OCI-LY7 (cell line): ENCODE results near the gene NCF4.

ENCODE experiments used
- CTCF ChIP-seq: fragments of 200-600 bp; sonication (generic); conservative IDR thresholded peaks from 2 replicates; pipeline ENCODE4 v1.5.1; 2014; ENCODE audit warnings: mild to moderate bottlenecking, antibody characterized with exemption, low read length, moderate library complexity, mixed read lengths
- EZH2phosphoT487 ChIP-seq: fragments of 200-600 bp; sonication (generic); IDR thresholded peaks from 2 replicates; pipeline ENCODE4 v1.6.1; 2018; ENCODE audit warnings: low read depth, borderline replicate concordance, mild to moderate bottlenecking, mixed run types, antibody characterized with exemption, low read length, moderate library complexity, mixed read lengths

GRCh38 chr22:36893262-36893661 lies 32.5 kb downstream of the NCF4 start:
- TF ChIP-seq EZH2phosphoT487 (no peak), CTCF (no peak)
